HUES64 (cell line): Measurements from ENCODE around the gene EPS8.

Experiments used
- H3K27ac ChIP-seq: 2 replicates; pipeline ENCODE4 v1.7.0; 2013; ENCODE audit warnings: low read depth, low read length, inconsistent platforms
- H3K27me3 ChIP-seq: 2 replicates; pipeline ENCODE4 v1.6.1; 2013; ENCODE audit warnings: mild to moderate bottlenecking, low read length; ENCODE audit not compliant: insufficient read depth
- H3K36me3 ChIP-seq: 2 replicates; pipeline ENCODE4 v1.6.1; 2013; ENCODE audit warnings: mild to moderate bottlenecking, low read length; ENCODE audit not compliant: insufficient read depth
- H3K4me1 ChIP-seq: 2 replicates; pipeline ENCODE4 v1.6.1; 2013; ENCODE audit warnings: mild to moderate bottlenecking, low read length, moderate library complexity; ENCODE audit not compliant: insufficient read depth
- H3K4me3 ChIP-seq: 2 replicates; pipeline ENCODE4 v1.5.1; 2013; ENCODE audit warnings: mild to moderate bottlenecking, low read length, moderate library complexity
- H3K9ac ChIP-seq: 2 replicates; pipeline ENCODE4 v1.6.1; 2013; ENCODE audit warnings: mild to moderate bottlenecking, low read depth, low read length
- H3K9me3 ChIP-seq: 2 replicates; pipeline ENCODE4 v1.6.1; 2013; ENCODE audit warnings: low read depth, low read length; ENCODE audit not compliant: insufficient read depth
- WGBS: fragments of 150-250, 120-280 bp; methylation state at CpG from one replicate; pipeline ENCODE4 v1.1.7; 2013; ENCODE audit warnings: missing lambda C conversion rate; 5-methylcytosine and 5-hydroxymethylcytosine counted together

Gene EPS8

GRCh38 chr12:15819644-15820437, 30.7 kb upstream of the EPS8 start:
- no peak overlapping the region for H3K27ac ChIP-seq
- no peaks in the 10 kb centered on the region; the same call in 1 of the 2 replicates for H3K9me3 ChIP-seq
- peaks cover 9% of the 10 kb centered on the region; the same call in 1 of the 2 replicates for H3K4me1 ChIP-seq
- H3K27me3 ChIP-seq: no peaks in the 10 kb centered on the region
- no peaks in the 10 kb centered on the region for H3K36me3 ChIP-seq
- no peak overlapping the region for H3K9ac ChIP-seq
- 90% methylated on average over 2 of the region's 3 CpGs for WGBS
- no peak overlapping the region for H3K4me3 ChIP-seq

- peaks cover 4% of the 10 kb centered on the region; the same call in 1 of the 2 replicates for H3K4me1 ChIP-seq
- no peak overlapping the region for H3K4me3 ChIP-seq
- no peaks in the 10 kb centered on the region for H3K27me3 ChIP-seq
- no CpG with 5 or more reads among the region's 1 CpG for WGBS
- H3K36me3 ChIP-seq: no peaks in the 10 kb centered on the region
- no peaks in the 10 kb centered on the region; the same call in 1 of the 2 replicates for H3K9me3 ChIP-seq
- H3K9ac ChIP-seq: no peak overlapping the region
- H3K27ac ChIP-seq: no peak overlapping the region
These were observed 29.2 kb upstream of the EPS8 start for GRCh38 chr12:15818418-15818817.

GRCh38 chr12:15815730-15816129, 26.5 kb upstream of the EPS8 start:
- Histone ChIP-seq H3K4me1 (no peaks in the 10 kb centered on the region), H3K27me3 (no peaks in the 10 kb centered on the region), H3K4me3 (no peak overlapping the region), H3K9me3 (no peaks in the 10 kb centered on the region; the same call in 1 of the 2 replicates), H3K27ac (no peak overlapping the region), H3K9ac (no peak overlapping the region), H3K36me3 (no peaks in the 10 kb centered on the region)
- 100% methylated on average over 1 of the region's 2 CpGs for WGBS

GRCh38 chr12:15811214-15812127, 22.3 kb upstream of the EPS8 start:
- Histone ChIP-seq H3K36me3 (no peaks in the 10 kb centered on the region), H3K9me3 (no peaks in the 10 kb centered on the region), H3K9ac (no peak overlapping the region), H3K4me1 (0 out of 2 replicates have a peak, but pooled peaks cover 7% of the 10 kb centered on the region), H3K4me3 (no peak overlapping the region), H3K27ac (no peak overlapping the region), H3K27me3 (no peaks in the 10 kb centered on the region)
- 94% methylated on average over 2 of the region's 2 CpGs for WGBS

GRCh38 chr12:15808652-15809051, 19.5 kb upstream of the EPS8 start:
- H3K27ac ChIP-seq: no peak overlapping the region
- H3K27me3 ChIP-seq: no peaks in the 10 kb centered on the region
- H3K4me3 ChIP-seq: no peak overlapping the region
- H3K9me3 ChIP-seq: no peaks in the 10 kb centered on the region
- H3K4me1 ChIP-seq: 0 out of 2 replicates have a peak, but pooled peaks cover 7% of the 10 kb centered on the region
- 63% methylated on average over 3 of the region's 3 CpGs for WGBS
- no peaks in the 10 kb centered on the region for H3K36me3 ChIP-seq
- no peak overlapping the region for H3K9ac ChIP-seq

GRCh38 chr12:15808250-15808649, 19.1 kb upstream of the EPS8 start:
- Histone ChIP-seq H3K4me3 (no peak overlapping the region), H3K27me3 (no peaks in the 10 kb centered on the region), H3K9me3 (no peaks in the 10 kb centered on the region), H3K27ac (no peak overlapping the region), H3K9ac (no peak overlapping the region), H3K36me3 (no peaks in the 10 kb centered on the region), H3K4me1 (0 out of 2 replicates have a peak, but pooled peaks cover 7% of the 10 kb centered on the region)
- WGBS: 96% methylated on average over 2 of the region's 2 CpGs

GRCh38 chr12:15806826-15807225, 17.6 kb upstream of the EPS8 start:
- Histone ChIP-seq H3K4me3 (no peak overlapping the region), H3K4me1 (0 out of 2 replicates have a peak, but pooled peaks cover 7% of the 10 kb centered on the region), H3K36me3 (no peaks in the 10 kb centered on the region), H3K9me3 (no peaks in the 10 kb centered on the region), H3K27me3 (no peaks in the 10 kb centered on the region), H3K9ac (no peak overlapping the region), H3K27ac (no peak overlapping the region)
- no CpG with 5 or more reads among the region's 1 CpG for WGBS

- H3K27ac ChIP-seq: no peak overlapping the region
- 0 out of 2 replicates have a peak, but pooled peaks cover 3% of the 10 kb centered on the region for H3K4me1 ChIP-seq
- WGBS: 93% methylated on average over 6 of the region's 6 CpGs
These were observed 12.9 kb upstream of the EPS8 start for GRCh38 chr12:15801770-15802744.

GRCh38 chr12:15800278-15800677, 11.1 kb upstream of the EPS8 start:
- H3K36me3 ChIP-seq: no peaks in the 10 kb centered on the region
- 0 out of 2 replicates have a peak, but pooled peaks cover 3% of the 10 kb centered on the region for H3K4me1 ChIP-seq
- H3K9ac ChIP-seq: no peak overlapping the region
- no peaks in the 10 kb centered on the region for H3K9me3 ChIP-seq
- no peak overlapping the region for H3K27ac ChIP-seq
- H3K4me3 ChIP-seq: no peak overlapping the region
- no peaks in the 10 kb centered on the region for H3K27me3 ChIP-seq
- 94% methylated on average over 3 of the region's 3 CpGs for WGBS

More at GRCh38 chr12:15801770-15802744, 12.9 kb upstream of the EPS8 start:
- Histone ChIP-seq H3K9me3 (no peaks in the 10 kb centered on the region), H3K27me3 (no peaks in the 10 kb centered on the region), H3K4me3 (no peak overlapping the region), H3K36me3 (no peaks in the 10 kb centered on the region), H3K9ac (no peak overlapping the region)

- H3K36me3 ChIP-seq: no peaks in the 10 kb centered on the region
- H3K4me3 ChIP-seq: no peak overlapping the region
- WGBS: 88% methylated on average over 3 of the region's 3 CpGs
- H3K9ac ChIP-seq: no peak overlapping the region
- no peaks in the 10 kb centered on the region for H3K27me3 ChIP-seq
- H3K9me3 ChIP-seq: no peaks in the 10 kb centered on the region
- no peak overlapping the region for H3K27ac ChIP-seq
- 0 out of 2 replicates have a peak, but pooled peaks cover 3% of the 10 kb centered on the region for H3K4me1 ChIP-seq
These were observed 8.6 kb upstream of the EPS8 start for GRCh38 chr12:15797818-15798217.
